ENCODE results near the gene SMCR8.
A peak's percentile ranks its signal among the peaks of the same experiment; 100 is the strongest.
"Not testable (repeated sequence)": the region's sequence is repeated elsewhere in the genome, so short reads cannot be mapped to it uniquely, and the experiment has no call there.

The SMCR8 gene, protein sequence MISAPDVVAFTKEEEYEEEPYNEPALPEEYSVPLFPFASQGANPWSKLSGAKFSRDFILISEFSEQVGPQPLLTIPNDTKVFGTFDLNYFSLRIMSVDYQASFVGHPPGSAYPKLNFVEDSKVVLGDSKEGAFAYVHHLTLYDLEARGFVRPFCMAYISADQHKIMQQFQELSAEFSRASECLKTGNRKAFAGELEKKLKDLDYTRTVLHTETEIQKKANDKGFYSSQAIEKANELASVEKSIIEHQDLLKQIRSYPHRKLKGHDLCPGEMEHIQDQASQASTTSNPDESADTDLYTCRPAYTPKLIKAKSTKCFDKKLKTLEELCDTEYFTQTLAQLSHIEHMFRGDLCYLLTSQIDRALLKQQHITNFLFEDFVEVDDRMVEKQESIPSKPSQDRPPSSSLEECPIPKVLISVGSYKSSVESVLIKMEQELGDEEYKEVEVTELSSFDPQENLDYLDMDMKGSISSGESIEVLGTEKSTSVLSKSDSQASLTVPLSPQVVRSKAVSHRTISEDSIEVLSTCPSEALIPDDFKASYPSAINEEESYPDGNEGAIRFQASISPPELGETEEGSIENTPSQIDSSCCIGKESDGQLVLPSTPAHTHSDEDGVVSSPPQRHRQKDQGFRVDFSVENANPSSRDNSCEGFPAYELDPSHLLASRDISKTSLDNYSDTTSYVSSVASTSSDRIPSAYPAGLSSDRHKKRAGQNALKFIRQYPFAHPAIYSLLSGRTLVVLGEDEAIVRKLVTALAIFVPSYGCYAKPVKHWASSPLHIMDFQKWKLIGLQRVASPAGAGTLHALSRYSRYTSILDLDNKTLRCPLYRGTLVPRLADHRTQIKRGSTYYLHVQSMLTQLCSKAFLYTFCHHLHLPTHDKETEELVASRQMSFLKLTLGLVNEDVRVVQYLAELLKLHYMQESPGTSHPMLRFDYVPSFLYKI

DNA sequence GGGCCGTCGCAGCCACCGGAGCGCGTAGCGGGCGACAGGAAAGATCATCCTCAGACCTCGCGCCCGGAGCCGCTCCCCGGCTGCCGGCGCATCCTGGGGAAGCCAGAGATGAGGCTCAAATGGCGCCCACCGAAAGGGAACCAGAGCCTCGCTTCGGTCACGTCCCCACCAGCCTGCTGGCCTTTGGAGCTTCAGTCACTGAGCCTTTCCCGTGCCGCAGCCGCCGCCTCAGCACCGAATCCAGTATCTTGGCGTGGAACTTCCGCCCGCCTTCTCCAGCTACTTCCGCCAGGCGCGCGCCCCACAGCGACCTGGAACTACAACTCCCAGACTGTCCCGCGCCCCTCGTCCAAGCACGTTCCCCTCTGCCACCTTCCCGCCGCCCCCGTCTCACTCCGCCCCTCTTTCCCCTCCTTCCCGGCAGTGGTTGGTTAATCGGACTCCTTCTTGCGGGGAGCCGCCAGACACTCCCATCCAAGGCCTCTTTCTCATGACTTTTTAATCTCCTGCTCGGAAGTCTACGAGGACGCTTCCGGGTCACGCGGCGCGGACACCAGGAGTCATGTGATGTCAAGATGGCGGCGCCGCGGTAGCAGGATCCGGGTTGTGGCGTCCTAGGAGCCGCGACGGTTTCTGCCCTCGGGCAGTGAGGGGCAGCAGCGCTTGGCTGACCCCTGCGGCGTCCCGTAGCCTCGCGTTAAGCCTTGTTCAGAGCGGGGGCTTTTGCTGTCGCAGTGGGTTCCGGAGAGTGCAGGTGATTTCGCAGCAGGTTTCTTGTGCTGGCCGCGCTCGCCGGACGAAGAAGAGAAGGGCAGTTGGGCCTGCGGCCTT is at the start of gene SMCR8, which contains the start of gene TOP3A:
Gene SMCR8, plus strand, starts transcription at position 563 of the 831 bp plus-strand sequence. CDS start 497 bp downstream, outside the sequence.
Gene TOP3A, minus strand, starts transcription at position 264 of the 831 bp plus-strand sequence. Its CDS starts 216 bp downstream, at position 48.
- peak; percentile 98 for DNase-seq (ENCODE audit: low read depth)

GRCh38 chr17:18267366-18267765 is 47.7 kb upstream of the SMCR8 start:
- no peak for DNase-seq (ENCODE audit: low read depth)

- DNase-seq (ENCODE audit: low read depth) = no peak
Observed at GRCh38 chr17:18267927-18268711, 47.0 kb upstream of the SMCR8 start.

GRCh38 chr17:18270046-18270931 is 44.8 kb upstream of the SMCR8 start:
- no peak for DNase-seq (ENCODE audit: low read depth)

- no peak for DNase-seq (ENCODE audit: low read depth)
Observed at GRCh38 chr17:18277076-18277475, 38.0 kb upstream of the SMCR8 start.

GRCh38 chr17:18278867-18279266 is 36.2 kb upstream of the SMCR8 start:
- no peak for DNase-seq (ENCODE audit: low read depth)

DNA sequence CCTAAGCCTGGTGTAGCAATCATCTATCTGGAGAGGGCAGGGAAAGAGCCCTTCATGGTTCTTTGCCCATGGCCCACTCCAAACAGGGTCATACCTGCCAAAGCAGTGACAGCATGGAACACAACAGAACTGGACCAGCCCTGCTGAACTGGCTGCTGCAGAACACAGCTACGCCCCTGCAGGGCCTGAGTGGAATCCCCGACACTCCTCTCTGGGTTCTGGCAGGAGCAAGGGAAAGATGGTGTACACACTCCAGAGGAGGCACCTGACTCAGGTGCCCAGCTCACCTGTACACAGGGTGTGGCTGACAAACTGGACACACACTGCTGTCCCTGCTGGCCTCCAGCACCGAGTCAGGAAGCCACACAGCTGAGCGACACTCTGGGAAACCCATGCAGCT is 34.8 kb upstream of the SMCR8 start:
- no peak for DNase-seq (ENCODE audit: low read depth)

- DNase-seq (ENCODE audit: low read depth) = no peak
Observed at GRCh38 chr17:18280766-18281371, 34.2 kb upstream of the SMCR8 start.

GRCh38 chr17:18281788-18282187 is 33.3 kb upstream of the SMCR8 start:
- no peak for DNase-seq (ENCODE audit: low read depth)

GRCh38 chr17:18285296-18285695 is 29.8 kb upstream of the SMCR8 start:
- no peak for DNase-seq (ENCODE audit: low read depth)

GRCh38 chr17:18291718-18292540 is 23.2 kb upstream of the SMCR8 start:
- DNase-seq (ENCODE audit: low read depth) = no peak

DNA sequence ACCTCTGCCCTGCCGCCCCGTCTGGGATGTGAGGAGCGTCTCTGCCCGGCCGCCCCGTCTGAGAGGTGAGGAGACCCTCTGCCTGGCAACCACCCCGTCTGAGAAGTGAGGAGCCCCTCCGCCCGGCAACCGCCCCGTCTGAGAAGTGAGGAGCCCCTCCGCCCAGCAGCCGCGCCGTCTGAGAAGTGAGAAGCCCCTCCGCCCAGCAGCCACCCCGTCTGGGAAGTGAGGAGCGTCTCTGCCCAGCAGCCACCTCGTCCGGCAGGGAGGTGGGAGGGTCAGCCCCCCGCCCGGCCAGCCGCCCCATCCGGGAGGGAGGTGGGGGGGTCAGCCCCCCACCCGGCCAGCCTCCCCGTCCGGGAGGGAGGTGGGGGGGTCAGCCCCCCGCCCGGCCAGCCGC is 17.0 kb upstream of the SMCR8 start:
- DNase-seq (ENCODE audit: low read depth) = not testable (repeated sequence)

DNA sequence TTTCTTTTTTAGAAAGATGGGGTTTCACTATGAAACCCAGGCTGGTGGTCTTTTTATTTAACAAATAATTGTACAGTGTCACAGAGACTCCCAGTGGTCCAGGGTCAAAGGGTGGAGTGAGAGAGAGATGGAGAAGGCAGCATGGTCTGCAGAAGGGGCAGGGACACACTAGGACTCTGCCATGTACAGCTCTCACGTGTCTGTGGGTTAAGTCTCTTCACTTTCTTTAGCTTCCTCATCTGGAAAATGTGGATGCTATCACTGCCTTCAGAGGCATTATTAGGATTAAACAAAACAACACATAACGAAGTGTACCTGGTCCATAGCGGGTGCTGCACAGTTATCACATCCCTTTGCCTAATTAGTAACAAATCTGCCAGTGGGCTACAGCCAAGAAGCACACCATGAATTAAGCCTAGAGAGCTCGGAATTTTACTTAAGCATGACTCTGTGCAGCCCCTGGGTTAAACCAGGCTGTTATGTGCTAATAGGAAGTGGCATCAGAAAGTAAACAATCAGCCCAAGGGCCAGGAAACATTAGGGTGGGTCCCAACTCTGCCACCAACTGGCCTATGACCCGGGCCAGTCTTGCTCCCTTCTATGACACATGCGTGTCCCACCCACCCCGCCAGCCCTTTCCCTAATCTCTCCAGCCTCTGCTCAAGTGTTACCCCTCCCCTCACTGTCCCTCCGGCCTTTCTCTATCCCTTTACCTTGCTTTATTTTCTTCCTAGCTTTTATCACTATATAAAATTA is 14.2 kb upstream of the SMCR8 start:
- no peak for DNase-seq (ENCODE audit: low read depth)

DNA sequence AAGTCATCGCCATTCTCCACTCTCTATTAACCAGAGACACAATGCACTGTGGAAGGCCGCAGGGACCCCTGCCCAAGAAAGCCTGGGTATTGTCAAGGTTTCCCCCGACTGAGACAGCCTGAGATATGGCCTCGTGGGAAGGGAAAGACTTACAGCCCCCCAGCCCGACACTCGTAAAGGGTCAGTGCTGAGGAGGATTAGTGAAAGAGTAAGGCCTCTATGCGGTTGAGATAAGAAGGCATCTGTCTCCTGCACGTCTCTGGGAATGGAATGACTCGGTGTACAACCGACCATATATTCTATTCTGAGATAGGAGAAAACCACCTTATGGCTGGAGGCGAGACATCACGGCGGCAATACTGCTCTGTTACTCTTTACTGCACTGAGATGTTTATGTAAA is 11.9 kb upstream of the SMCR8 start:
- not testable (repeated sequence) for DNase-seq (ENCODE audit: low read depth)

DNA sequence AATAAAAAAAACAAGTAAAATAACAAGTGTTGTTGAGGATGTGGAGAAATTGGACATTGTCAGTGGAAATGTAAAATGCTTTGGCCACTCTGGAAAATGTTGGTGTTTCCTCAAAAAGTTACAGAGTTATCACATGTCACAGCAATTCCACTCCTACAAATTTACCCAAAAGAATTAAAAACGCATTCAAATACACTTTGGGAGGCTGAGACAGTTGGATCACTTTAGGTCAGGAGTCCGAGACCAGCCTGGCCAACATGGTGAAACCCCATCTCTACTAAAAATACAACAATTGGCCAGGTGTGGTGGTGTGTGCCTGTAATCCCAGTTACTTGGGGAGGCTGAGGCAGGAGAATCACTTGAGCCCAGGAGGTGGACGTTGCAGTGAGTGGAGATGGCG is 5.9 kb upstream of the SMCR8 start:
- DNase-seq (ENCODE audit: low read depth) = no peak

- DNase-seq (ENCODE audit: low read depth) = no peak
Observed at GRCh38 chr17:18314059-18314730, 898 bp upstream of the SMCR8 start.

DNA sequence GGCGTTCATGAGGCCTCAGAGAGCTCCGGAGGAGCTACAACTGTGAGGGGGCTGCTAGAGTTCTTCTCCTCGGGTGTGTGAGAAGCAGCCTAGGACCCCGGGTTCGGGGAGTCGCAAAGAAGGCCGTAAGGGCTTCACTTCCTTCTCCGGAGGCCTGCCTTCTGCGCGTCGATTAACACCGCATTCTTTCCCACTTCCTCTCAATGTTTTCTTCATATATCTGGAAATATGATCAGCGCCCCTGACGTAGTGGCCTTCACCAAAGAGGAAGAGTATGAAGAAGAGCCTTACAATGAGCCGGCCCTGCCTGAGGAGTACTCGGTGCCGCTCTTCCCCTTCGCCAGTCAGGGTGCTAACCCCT is 449 bp downstream of the SMCR8 start:
- no peak for DNase-seq (ENCODE audit: low read depth)

Measured in activated gamma-delta T cell treated with anti-CD3 and anti-CD28 coated beads, Interleukin-2, amount 50 U/mL, for 16 hours (primary cell).